Neural crest cell (in vitro differentiated cells): Measurements from ENCODE around the gene CLMP. TPM values are rescaled to one million over a fixed set of nuclear protein-coding genes. Genes with fewer than 3 reads are reported as not detected.

Experiments
- DNase-seq: peaks from one replicate; pipeline ENCODE4 v3.0.0; 2021; ENCODE audit warnings: low read depth, mixed read lengths, low spot score
- H3K27ac Mint-ChIP-seq: one replicate; pipeline ENCODE4 v1.8.0; 2021; ENCODE audit warnings: mild to moderate bottlenecking, mixed read lengths; ENCODE audit not compliant: unreplicated experiment
- H3K27me3 Mint-ChIP-seq: 2 replicates; pipeline ENCODE4 v1.8.0; 2021; ENCODE audit warnings: low read depth, mild to moderate bottlenecking, mixed read lengths
- H3K36me3 Mint-ChIP-seq: 2 replicates; pipeline ENCODE4 v1.8.0; 2021; ENCODE audit warnings: low read depth, mild to moderate bottlenecking, mixed read lengths
- H3K4me1 Mint-ChIP-seq: 2 replicates; pipeline ENCODE4 v1.8.0; 2021; ENCODE audit warnings: mixed read lengths
- H3K4me3 Mint-ChIP-seq: one replicate; pipeline ENCODE4 v1.8.0; 2021; ENCODE audit warnings: mild to moderate bottlenecking, mixed read lengths
- H3K9me3 Mint-ChIP-seq: 2 replicates; pipeline ENCODE4 v1.8.0; 2021; ENCODE audit warnings: mixed read lengths
- CTCF ChIP-seq: fragments of 200-600 bp; sonication (generic); conservative IDR thresholded peaks from 2 replicates; pipeline ENCODE4 v1.5.0; 2021; ENCODE audit warnings: antibody characterized with exemption, mild to moderate bottlenecking
- total RNA-seq: library from RNA; stranded (reverse); gene quantifications from 2 replicates; pipeline ENCODE4 v1.2.1, GENCODE V29; 2021

CLMP gene
- total RNA-seq, 1 donor from 2014 or later: 4.3 TPM

- no peaks in the 10 kb centered on the region for H3K9me3 Mint-ChIP-seq
- DNase-seq: no peak
- H3K36me3 Mint-ChIP-seq: no peaks in the 10 kb centered on the region
- peak overlapping the region; percentile 59 for H3K4me3 Mint-ChIP-seq
- no peak for TF ChIP-seq CTCF
- H3K4me1 Mint-ChIP-seq: peaks cover 29% of the 10 kb centered on the region
- peak overlapping the region; percentile 96 for H3K27ac Mint-ChIP-seq
- H3K27me3 Mint-ChIP-seq: peaks cover 22% of the 10 kb centered on the region
These were observed 7.2 kb downstream of the CLMP start for GRCh38 chr11:123187665-123188507.

GRCh38 chr11:123187248-123187647 lies 7.8 kb downstream of the CLMP start:
- Mint-ChIP-seq H3K4me3 (no peak overlapping the region), H3K36me3 (no peaks in the 10 kb centered on the region), H3K4me1 (peaks cover 36% of the 10 kb centered on the region), H3K27ac (no peak overlapping the region), H3K27me3 (peaks cover 16% of the 10 kb centered on the region), H3K9me3 (no peaks in the 10 kb centered on the region)
- DNase-seq: no peak
- no peak for TF ChIP-seq CTCF

- no peak overlapping the region for H3K4me3 Mint-ChIP-seq
- no peaks in the 10 kb centered on the region for H3K36me3 Mint-ChIP-seq
- H3K4me1 Mint-ChIP-seq: peaks cover 45% of the 10 kb centered on the region
- no peaks in the 10 kb centered on the region for H3K9me3 Mint-ChIP-seq
- TF ChIP-seq CTCF: no peak
- H3K27ac Mint-ChIP-seq: no peak overlapping the region
- H3K27me3 Mint-ChIP-seq: peaks cover 9% of the 10 kb centered on the region
- no peak for DNase-seq
These were observed 8.8 kb downstream of the CLMP start for GRCh38 chr11:123186286-123186685.

- H3K36me3 Mint-ChIP-seq: no peaks in the 10 kb centered on the region
- no peak for TF ChIP-seq CTCF
- peaks cover 5% of the 10 kb centered on the region for H3K27me3 Mint-ChIP-seq
- peaks cover 46% of the 10 kb centered on the region for H3K4me1 Mint-ChIP-seq
- H3K4me3 Mint-ChIP-seq: no peak overlapping the region
- no peak for DNase-seq
- H3K9me3 Mint-ChIP-seq: no peaks in the 10 kb centered on the region
- H3K27ac Mint-ChIP-seq: peak overlapping the region; percentile 85
These were observed 9.7 kb downstream of the CLMP start for GRCh38 chr11:123185326-123185725.

- peaks cover 46% of the 10 kb centered on the region for H3K4me1 Mint-ChIP-seq
- no peak for TF ChIP-seq CTCF
- no peaks in the 10 kb centered on the region for H3K9me3 Mint-ChIP-seq
- no peak for DNase-seq
- H3K27ac Mint-ChIP-seq: no peak overlapping the region
- no peaks in the 10 kb centered on the region for H3K36me3 Mint-ChIP-seq
- H3K4me3 Mint-ChIP-seq: peak overlapping the region; percentile 28
- H3K27me3 Mint-ChIP-seq: peaks cover 5% of the 10 kb centered on the region
These were observed 10.5 kb downstream of the CLMP start for GRCh38 chr11:123184531-123184930.
